A673 (cell line): ENCODE data around the gene PLCD1. TPM values are rescaled to one million over a fixed set of nuclear protein-coding genes. Genes with fewer than 3 reads are reported as not detected.

Experiments
- BruUV-seq: library from RNA; stranded (reverse); fragments of 400-500 nt; replicated peaks from 2 replicates; lab custom pipeline; 2021; lab: Mats Ljungman, UMichigan
- CTCF ChIA-PET: fragments of 300-600 bp; sonication (Branson Sonifier 250); formaldehyde crosslinking; loops from one replicate; lab custom pipeline; 2022; ENCODE audit warnings: antibody characterized with exemption; lab: Charles Lee
- POLR2A ChIA-PET: fragments of 300-600 bp; sonication (Branson Sonifier 250); formaldehyde crosslinking; loops from one replicate; lab custom pipeline; 2022; ENCODE audit warnings: antibody characterized with exemption; ENCODE audit not compliant: low non-redundant PET; lab: Charles Lee
- DNase-seq: peaks from one replicate; pipeline ENCODE4 v3.0.0-alpha.2; 2015; ENCODE audit warnings: low spot score
- H3K27ac ChIP-seq: fragments of 200-600 bp; sonication (generic); 2 replicates; pipeline ENCODE4 v1.5.1; 2016; ENCODE audit warnings: mixed run types, low read depth, mild to moderate bottlenecking, mixed read lengths, antibody characterized with exemption, low read length; ENCODE audit not compliant: poor library complexity, severe bottlenecking
- H3K27me3 ChIP-seq: fragments of 200-600 bp; sonication (generic); replicated peaks from 2 replicates; pipeline ENCODE4 v1.6.1; 2017; ENCODE audit warnings: mixed run types, low read depth, mild to moderate bottlenecking, mixed read lengths, antibody characterized with exemption, low read length; ENCODE audit not compliant: insufficient read depth, poor library complexity
- H3K36me3 ChIP-seq: fragments of 200-600 bp; sonication (generic); 2 replicates; pipeline ENCODE4 v1.6.1; 2016; ENCODE audit warnings: mixed run types, mild to moderate bottlenecking, mixed read lengths, antibody characterized with exemption, low read length; ENCODE audit not compliant: insufficient read depth, poor library complexity, severe bottlenecking
- H3K4me1 ChIP-seq: fragments of 200-600 bp; sonication (generic); 2 replicates; pipeline ENCODE4 v1.6.1; 2017; ENCODE audit warnings: mixed run types, mild to moderate bottlenecking, mixed read lengths, antibody characterized with exemption, low read length; ENCODE audit not compliant: insufficient read depth, poor library complexity, severe bottlenecking
- H3K4me3 ChIP-seq: fragments of 200-600 bp; sonication (generic); 2 replicates; pipeline ENCODE4 v1.5.1; 2016; ENCODE audit warnings: low read depth, mixed run types, mild to moderate bottlenecking, mixed read lengths, low read length; ENCODE audit not compliant: poor library complexity, severe bottlenecking
- H3K9me3 ChIP-seq: fragments of 200-600 bp; sonication (generic); 2 replicates; pipeline ENCODE4 v1.6.1; 2016; ENCODE audit warnings: mixed run types, low read depth, mild to moderate bottlenecking, mixed read lengths, antibody characterized with exemption, low read length; ENCODE audit not compliant: poor library complexity, severe bottlenecking
- EZH2 ChIP-seq: fragments of 200-600 bp; sonication (generic); IDR thresholded peaks from 2 replicates; pipeline ENCODE4 v1.6.1; 2017; ENCODE audit warnings: borderline replicate concordance, low read depth, mild to moderate bottlenecking, mixed read lengths, antibody characterized with exemption, low read length; ENCODE audit not compliant: poor library complexity, severe bottlenecking
- intact Hi-C: fragments of 100-400 bp; cut with micrococcal nuclease; formaldehyde crosslinking; loops from one replicate; pipeline ENCODE4 v1.10.0; 2022; ENCODE audit not compliant: unreplicated experiment
- total RNA-seq: library from RNA; stranded (reverse); gene quantifications from 2 replicates; pipeline ENCODE4 v1.2.3, GENCODE V29; 2021
- TF ChIP-seq, protein P1 (sequence below): fragments of 300-800, 200-600 bp; sonication (generic); conservative IDR thresholded peaks from 2 replicates; pipeline ENCODE4 v1.5.1; 2017; ENCODE audit warnings: low read depth, mild to moderate bottlenecking, antibody characterized with exemption, low read length, moderate library complexity, mixed read lengths

PLCD1 gene
- total RNA-seq, 1 experiment from 2014 or later = 1.1 TPM

DNA sequence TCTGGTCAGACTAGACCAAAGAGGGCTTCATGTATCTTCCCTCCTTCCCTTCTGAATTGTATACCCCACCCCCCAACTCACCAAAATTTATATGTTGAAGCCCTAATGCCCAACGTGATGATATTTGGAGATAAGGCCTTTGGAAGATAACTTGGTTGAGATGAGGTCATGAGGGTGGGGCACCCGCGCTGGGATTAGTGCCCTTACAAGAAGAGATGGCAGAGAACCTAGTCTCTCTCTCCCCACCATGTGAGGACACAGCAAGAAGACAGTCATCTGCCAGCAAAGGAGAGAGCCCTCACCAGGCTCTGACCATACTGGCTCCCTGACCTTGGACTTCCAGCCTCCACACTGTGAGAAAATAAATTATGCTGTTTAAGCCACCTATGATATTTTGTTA, 13.5 kb downstream of the PLCD1 start:
- ChIA-PET CTCF (no interaction called here), POLR2A (no interaction called here)
- DNase-seq = no peak
- intact Hi-C loops = no loop called here
- TF ChIP-seq EZH2 = no peak
- TF ChIP-seq, protein P1, sequence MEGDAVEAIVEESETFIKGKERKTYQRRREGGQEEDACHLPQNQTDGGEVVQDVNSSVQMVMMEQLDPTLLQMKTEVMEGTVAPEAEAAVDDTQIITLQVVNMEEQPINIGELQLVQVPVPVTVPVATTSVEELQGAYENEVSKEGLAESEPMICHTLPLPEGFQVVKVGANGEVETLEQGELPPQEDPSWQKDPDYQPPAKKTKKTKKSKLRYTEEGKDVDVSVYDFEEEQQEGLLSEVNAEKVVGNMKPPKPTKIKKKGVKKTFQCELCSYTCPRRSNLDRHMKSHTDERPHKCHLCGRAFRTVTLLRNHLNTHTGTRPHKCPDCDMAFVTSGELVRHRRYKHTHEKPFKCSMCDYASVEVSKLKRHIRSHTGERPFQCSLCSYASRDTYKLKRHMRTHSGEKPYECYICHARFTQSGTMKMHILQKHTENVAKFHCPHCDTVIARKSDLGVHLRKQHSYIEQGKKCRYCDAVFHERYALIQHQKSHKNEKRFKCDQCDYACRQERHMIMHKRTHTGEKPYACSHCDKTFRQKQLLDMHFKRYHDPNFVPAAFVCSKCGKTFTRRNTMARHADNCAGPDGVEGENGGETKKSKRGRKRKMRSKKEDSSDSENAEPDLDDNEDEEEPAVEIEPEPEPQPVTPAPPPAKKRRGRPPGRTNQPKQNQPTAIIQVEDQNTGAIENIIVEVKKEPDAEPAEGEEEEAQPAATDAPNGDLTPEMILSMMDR = no peak
- no TSS peak for BruUV-seq
- Histone ChIP-seq H3K27ac (no peak overlapping the region), H3K4me1 (no peaks in the 10 kb centered on the region), H3K27me3 (no peaks in the 10 kb centered on the region), H3K36me3 (no peaks in the 10 kb centered on the region), H3K4me3 (no peak overlapping the region), H3K9me3 (no peaks in the 10 kb centered on the region)

DNA sequence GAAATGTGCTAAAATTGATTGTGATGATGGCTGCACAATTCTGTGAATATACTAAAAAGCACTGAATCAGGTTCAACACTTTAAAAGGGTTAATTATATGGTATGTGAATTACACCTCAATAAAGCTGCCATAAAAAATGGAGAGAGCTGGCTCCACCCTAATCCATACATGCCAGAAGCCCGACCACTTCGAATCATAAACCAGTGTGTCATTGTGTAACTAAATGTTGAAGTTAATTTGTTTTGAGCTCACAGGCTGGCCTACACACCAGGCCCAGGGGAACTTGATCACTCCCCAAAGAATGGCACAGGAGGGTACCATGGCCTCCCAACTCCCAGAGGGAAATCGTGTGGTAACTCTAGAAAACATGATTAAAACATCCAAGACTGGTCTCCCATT, 14.0 kb downstream of the PLCD1 start:
- no peak for TF ChIP-seq EZH2
- TF ChIP-seq, protein P1 = no peak
- intact Hi-C loops = no loop called here
- no TSS peak for BruUV-seq
- H3K27ac ChIP-seq = no peak overlapping the region
- DNase-seq = no peak
- H3K4me1 ChIP-seq = no peaks in the 10 kb centered on the region
- no peaks in the 10 kb centered on the region for H3K36me3 ChIP-seq
- no peaks in the 10 kb centered on the region for H3K27me3 ChIP-seq
- H3K9me3 ChIP-seq = no peaks in the 10 kb centered on the region
- POLR2A ChIA-PET = no interaction called here
- H3K4me3 ChIP-seq = no peak overlapping the region
- CTCF ChIA-PET = no interaction called here

DNA sequence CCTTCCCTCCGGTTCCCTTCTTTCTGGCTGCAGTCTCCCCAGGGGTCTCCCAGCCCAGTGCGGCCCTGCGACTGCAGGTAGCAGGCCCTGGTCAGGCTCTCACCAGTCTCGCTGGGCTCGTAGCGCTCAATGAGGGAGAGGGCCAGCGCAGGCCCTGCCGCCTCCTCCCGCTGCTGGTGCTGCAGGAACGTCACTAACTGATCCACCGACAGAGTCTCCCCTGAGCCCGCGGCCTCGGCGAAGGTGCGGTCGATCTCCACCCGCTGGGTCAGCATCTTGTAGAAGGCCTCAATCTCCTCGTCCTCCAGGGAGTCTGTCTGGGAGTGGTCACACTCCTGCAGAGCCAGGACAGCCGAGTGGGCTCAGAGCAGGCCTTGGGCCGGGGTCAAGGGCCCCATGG, 18.3 kb downstream of the PLCD1 start:
- no peak overlapping the region for H3K27ac ChIP-seq
- DNase-seq = no peak
- intact Hi-C loops = no loop called here
- CTCF ChIA-PET = no interaction called here
- H3K4me1 ChIP-seq = no peaks in the 10 kb centered on the region
- no peaks in the 10 kb centered on the region for H3K27me3 ChIP-seq
- no TSS peak for BruUV-seq
- H3K4me3 ChIP-seq = no peak overlapping the region
- TF ChIP-seq, protein P1 = no peak
- no peak for TF ChIP-seq EZH2
- no peaks in the 10 kb centered on the region for H3K36me3 ChIP-seq
- H3K9me3 ChIP-seq = no peaks in the 10 kb centered on the region
- POLR2A ChIA-PET = no interaction called here
